Stomach (tissue), 9 donors: ENCODE results near the gene TRAPPC2L. TPM values are rescaled to one million over a fixed set of nuclear protein-coding genes. Genes with fewer than 3 reads are reported as not detected.

Source experiments
- DNase-seq, 2 donors: peaks; one replicate each; pipeline versions ENCODE4 v3.0.0 to v3.0.0-alpha.2; 2013 to 2019
- H3K27ac ChIP-seq, 5 donors: fragments of 200-600 bp in 4 of 5; sonication (generic) in 4 of 5; one replicate each; pipeline ENCODE4 v1.5.1; 2013 to 2019; ENCODE audit warnings: mild to moderate bottlenecking in 1 of 5, moderate library complexity in 1 of 5
- H3K27me3 ChIP-seq, 3 donors: fragments of 200-600 bp; sonication (generic); one replicate each; pipeline ENCODE4 v1.5.1; 2017 to 2019; ENCODE audit warnings: mixed run types in 1 of 3
- H3K36me3 ChIP-seq, 4 donors: fragments of 200-600 bp; sonication (generic); 1 replicate in 3 of 4; 2 replicates in 1 of 4; pipeline ENCODE4 v1.5.1; 2016 to 2019
- H3K4me1 ChIP-seq, 4 donors: fragments of 200-600 bp; sonication (generic); one replicate each; pipeline ENCODE4 v1.5.1; 2016 to 2019
- H3K4me3 ChIP-seq, 4 donors: fragments of 200-600 bp; sonication (generic) in 3 of 4; one replicate each; pipeline ENCODE4 v1.5.1; 2016 to 2019; ENCODE audit warnings: mild to moderate bottlenecking in 1 of 4
- H3K9me3 ChIP-seq, 4 donors: fragments of 200-600 bp; sonication (generic); one replicate each; pipeline ENCODE4 v1.5.1; 2016 to 2019
- CTCF ChIP-seq, 7 experiments: fragments of 450-650 bp in 4 of 7; fragments of 200-600 bp in 3 of 7; sonication (generic) in 3 of 7; IDR thresholded peaks; one replicate each; pipeline ENCODE4 v1.5.1; 2016 to 2019; ENCODE audit warnings: antibody characterized with exemption in 7 of 7, control low read depth in 2 of 7, mild to moderate bottlenecking in 1 of 7
- EP300 ChIP-seq: sonication (generic); formaldehyde crosslinking; IDR thresholded peaks from one replicate; pipeline ENCODE4 v1.6.1; 2017; ENCODE audit warnings: antibody characterized with exemption
- POLR2A ChIP-seq, 4 donors: fragments of 450-650 bp; IDR thresholded peaks; one replicate each; pipeline ENCODE4 v1.6.1; 2016; ENCODE audit warnings: antibody characterized with exemption in 4 of 4, control low read depth in 2 of 4, mild to moderate bottlenecking in 1 of 4, moderate library complexity in 1 of 4
- POLR2AphosphoS5 ChIP-seq, 3 donors: sonication (generic); formaldehyde crosslinking; IDR thresholded peaks; one replicate each; pipeline ENCODE4 v1.6.1; 2016; ENCODE audit warnings: antibody characterized with exemption in 3 of 3
- WGBS, 5 donors: extraction: QIAGEN DNeasy Blood & Tissue Kit in 3 of 5; methylation state at CpG; one replicate each; pipeline versions ENCODE4 v1.1.5 to v1.1.7; 2013 to 2018; 5-methylcytosine and 5-hydroxymethylcytosine counted together
- intact Hi-C: fragments of 100-400 bp; cut with DNase I; formaldehyde crosslinking; loops from one replicate; pipeline ENCODE4 v1.15.1; 2023; ENCODE audit warnings: low total_unique reads
- polyA plus RNA-seq, 3 donors: library from polyadenylated mRNA; stranded (reverse); fragments of 200-250 nt; gene quantifications; one replicate each; pipeline ENCODE4 v1.2.3, GENCODE V29; 2013
- total RNA-seq, 5 donors: library from RNA; depleted of rRNA; stranded (reverse); fragments of >200 nt; gene quantifications; one replicate each; pipeline versions ENCODE4 v1.1.0 to v1.2.3, GENCODE V29; 2014 to 2016
- donor health status: healthy with polysubstance abuse.
- donor health status: Bipolar disorder and iron deficiency.
- donor health status: healthy.

Gene TRAPPC2L
- total and polyA plus RNA-seq, 8 donors: 2.9 to 107 (median 30.4) TPM

GRCh38 chr16:88910284-88911135 lies 53.6 kb downstream of the TRAPPC2L start:
- 39 to 81% (median 62%) methylated on average over 11 to 26 of the region's 26 CpGs for WGBS, 5 donors
- intact Hi-C loops: no loop called here
- peak overlapping the region in 2 of 5 donors; percentile 3 to 32 for H3K27ac ChIP-seq

GRCh38 chr16:88911136-88911945 lies 54.4 kb downstream of the TRAPPC2L start:
- Histone ChIP-seq H3K27me3 (peaks cover 0 to 41% (median 0%) of the 10 kb centered on the region in 3 donors), H3K36me3 (no peaks in the 10 kb centered on the region), H3K27ac (peak overlapping the region in 2 of 5 donors; percentile 3 to 32), H3K4me1 (peaks cover 0 to 12% (median 0%) of the 10 kb centered on the region in 4 donors), H3K4me3 (no peak overlapping the region), H3K9me3 (no peaks in the 10 kb centered on the region)
- peak in 1 of 2 donors; percentile 65 for DNase-seq
- 56 to 68% (median 59%) methylated on average over 29 to 36 of the region's 36 CpGs for WGBS, 5 donors
- no peak for TF ChIP-seq POLR2A (IDR thresholded peaks at IDR 0.05)
- TF ChIP-seq POLR2AphosphoS5 (IDR thresholded peaks at IDR 0.05): no peak
- TF ChIP-seq CTCF (IDR thresholded peaks at IDR 0.05): no peak
- TF ChIP-seq EP300: no peak
- intact Hi-C loops: no loop called here

More at GRCh38 chr16:88910284-88911135, 53.6 kb downstream of the TRAPPC2L start:
- Histone ChIP-seq H3K27me3 (peaks cover 0 to 41% (median 0%) of the 10 kb centered on the region in 3 donors), H3K36me3 (no peaks in the 10 kb centered on the region), H3K4me1 (peaks cover 0 to 12% (median 3%) of the 10 kb centered on the region in 4 donors), H3K4me3 (no peak overlapping the region), H3K9me3 (no peaks in the 10 kb centered on the region)
- DNase-seq: peak in 1 of 2 donors; percentile 60
- TF ChIP-seq POLR2A (IDR thresholded peaks at IDR 0.05) (no peak), CTCF (IDR thresholded peaks at IDR 0.05) (no peak), EP300 (no peak), POLR2AphosphoS5 (IDR thresholded peaks at IDR 0.05) (no peak)

GRCh38 chr16:88911946-88912310 lies 55.0 kb downstream of the TRAPPC2L start:
- no peak overlapping the region for H3K27ac ChIP-seq
- no peak for DNase-seq
- TF ChIP-seq POLR2AphosphoS5 (IDR thresholded peaks at IDR 0.05) (no peak), POLR2A (IDR thresholded peaks at IDR 0.05) (no peak), CTCF (IDR thresholded peaks at IDR 0.05) (no peak), EP300 (no peak)
- no peaks in the 10 kb centered on the region for H3K9me3 ChIP-seq
- H3K4me1 ChIP-seq: peaks cover 0 to 12% (median 0%) of the 10 kb centered on the region in 4 donors
- no peaks in the 10 kb centered on the region for H3K36me3 ChIP-seq
- H3K27me3 ChIP-seq: peaks cover 0 to 47% (median 0%) of the 10 kb centered on the region in 3 donors
- 88 to 94% (median 90%) methylated on average over 2 to 16 of the region's 16 CpGs for WGBS, 5 donors
- intact Hi-C loops: no loop called here
- no peak overlapping the region for H3K4me3 ChIP-seq

Other genes with a start within 250 kb of the TRAPPC2L start
- under 1 TPM in 1 of 5 donors, not detected in 4; 0.87 TPM for gene IL17C, start 218.6 kb upstream of the TRAPPC2L start, total RNA-seq
- 1 to 10 TPM in 1 of 3 donors, not detected in 2; 1.2 TPM for gene IL17C, start 218.6 kb upstream of the TRAPPC2L start, polyA plus RNA-seq
- 100 to 1,000 TPM in 3 of 5 donors, 10 to 100 TPM in 2; 21.0 to 480 (median 175) TPM for gene CYBA, start 206.1 kb upstream of the TRAPPC2L start, total RNA-seq
- gene CYBA, start 206.1 kb upstream of the TRAPPC2L start, polyA plus RNA-seq: 100 to 1,000 TPM in 2 of 3 donors, 10 to 100 TPM in 1; 57.1 to 165 (median 159) TPM
- gene MVD, start 194.0 kb upstream of the TRAPPC2L start, total RNA-seq: 100 to 1,000 TPM in 1 of 5 donors, 10 to 100 TPM in 3, 1 to 10 TPM in 1; 7.1 to 302 (median 32.6) TPM
- 10 to 100 TPM; 56.8 to 73.7 (median 58.8) TPM for gene MVD, start 194.0 kb upstream of the TRAPPC2L start, polyA plus RNA-seq
- 1 to 10 TPM in 1 of 5 donors, under 1 TPM in 1, not detected in 3; 0.55 to 2.6 TPM for gene SNAI3, start 170.6 kb upstream of the TRAPPC2L start, total RNA-seq
- gene SNAI3, start 170.6 kb upstream of the TRAPPC2L start, polyA plus RNA-seq: 1 to 10 TPM; 1.0 to 4.2 (median 1.5) TPM
- gene RNF166, start 150.7 kb upstream of the TRAPPC2L start, total RNA-seq: 10 to 100 TPM in 4 of 5 donors, 1 to 10 TPM in 1; 8.8 to 31.9 (median 14.6) TPM
- gene RNF166, start 150.7 kb upstream of the TRAPPC2L start, polyA plus RNA-seq: 10 to 100 TPM; 11.5 to 20.6 (median 13.1) TPM
- 10 to 100 TPM in 3 of 5 donors, 1 to 10 TPM in 2; 1.8 to 53.3 (median 11.2) TPM for gene CTU2, start 150.6 kb upstream of the TRAPPC2L start, total RNA-seq
- 10 to 100 TPM; 13.4 to 21.6 (median 16.1) TPM for gene CTU2, start 150.6 kb upstream of the TRAPPC2L start, polyA plus RNA-seq
- 100 to 1,000 TPM in 4 of 5 donors, 10 to 100 TPM in 1; 81.7 to 171 (median 128) TPM for gene PIEZO1, start 71.9 kb upstream of the TRAPPC2L start, total RNA-seq
- 100 to 1,000 TPM in 1 of 3 donors, 10 to 100 TPM in 2; 43.7 to 153 (median 49.1) TPM for gene PIEZO1, start 71.9 kb upstream of the TRAPPC2L start, polyA plus RNA-seq
- gene CDT1, start 53.3 kb upstream of the TRAPPC2L start, total RNA-seq: 100 to 1,000 TPM in 1 of 5 donors, 10 to 100 TPM in 1, 1 to 10 TPM in 3; 1.5 to 147 (median 8.7) TPM
- gene CDT1, start 53.3 kb upstream of the TRAPPC2L start, polyA plus RNA-seq: 1 to 10 TPM; 3.2 to 5.2 (median 4.1) TPM
- 100 to 1,000 TPM in 2 of 5 donors, 10 to 100 TPM in 3; 18.1 to 340 (median 85.3) TPM for gene APRT, start 45.2 kb upstream of the TRAPPC2L start, total RNA-seq
- gene APRT, start 45.2 kb upstream of the TRAPPC2L start, polyA plus RNA-seq: 100 to 1,000 TPM; 224 to 250 (median 241) TPM
- gene GALNS, start 180 bp upstream of the TRAPPC2L start, total RNA-seq: 100 to 1,000 TPM in 1 of 5 donors, 10 to 100 TPM in 4; 16.2 to 110 (median 51.9) TPM
- gene GALNS, start 180 bp upstream of the TRAPPC2L start, polyA plus RNA-seq: 10 to 100 TPM in 2 of 3 donors, 1 to 10 TPM in 1; 8.6 to 16.6 (median 11.5) TPM
- gene PABPN1L, start 9.5 kb downstream of the TRAPPC2L start, total RNA-seq: not detected
- under 1 TPM in 1 of 3 donors, not detected in 2; 0.15 TPM for gene PABPN1L, start 9.5 kb downstream of the TRAPPC2L start, polyA plus RNA-seq
- gene CBFA2T3, start 120.1 kb downstream of the TRAPPC2L start, total RNA-seq: 10 to 100 TPM in 1 of 5 donors, 1 to 10 TPM in 2, under 1 TPM in 2; 0.58 to 57.6 (median 3.5) TPM
- 1 to 10 TPM; 1.6 to 2.8 (median 2.1) TPM for gene CBFA2T3, start 120.1 kb downstream of the TRAPPC2L start, polyA plus RNA-seq
- gene ACSF3, start 236.7 kb downstream of the TRAPPC2L start, total RNA-seq: 100 to 1,000 TPM in 1 of 5 donors, 10 to 100 TPM in 4; 16.9 to 265 (median 27.7) TPM
- gene ACSF3, start 236.7 kb downstream of the TRAPPC2L start, polyA plus RNA-seq: 10 to 100 TPM; 29.4 to 33.2 (median 31.9) TPM